Adipose tissue (tissue), 3 donors: ENCODE results near the gene HTR6. TPM values are rescaled to one million over a fixed set of nuclear protein-coding genes. Genes with fewer than 3 reads are reported as not detected.
"Not testable (repeated sequence)": the region's sequence is repeated elsewhere in the genome, so short reads cannot be mapped to it uniquely, and the experiment has no call there.

ENCODE experiments used
- H3K27ac ChIP-seq: one replicate; pipeline ENCODE4 v1.5.1; 2013; ENCODE audit warnings: low read depth, low read length
- WGBS, 3 donors: extraction: QIAGEN DNeasy Blood & Tissue Kit; methylation state at CpG; one replicate each; pipeline ENCODE4 v1.1.7; 2013; 5-methylcytosine and 5-hydroxymethylcytosine counted together
- polyA plus RNA-seq, 3 donors: library from polyadenylated mRNA; stranded (reverse); fragments of 200-250 nt; gene quantifications; one replicate each; pipeline ENCODE4 v1.2.3, GENCODE V29; 2013
- donor health status: healthy with polysubstance abuse.
- donor health status: Bipolar disorder and iron deficiency.
- donor health status: healthy.

HTR6 gene
- polyA plus RNA-seq, 3 donors = not detected

DNA sequence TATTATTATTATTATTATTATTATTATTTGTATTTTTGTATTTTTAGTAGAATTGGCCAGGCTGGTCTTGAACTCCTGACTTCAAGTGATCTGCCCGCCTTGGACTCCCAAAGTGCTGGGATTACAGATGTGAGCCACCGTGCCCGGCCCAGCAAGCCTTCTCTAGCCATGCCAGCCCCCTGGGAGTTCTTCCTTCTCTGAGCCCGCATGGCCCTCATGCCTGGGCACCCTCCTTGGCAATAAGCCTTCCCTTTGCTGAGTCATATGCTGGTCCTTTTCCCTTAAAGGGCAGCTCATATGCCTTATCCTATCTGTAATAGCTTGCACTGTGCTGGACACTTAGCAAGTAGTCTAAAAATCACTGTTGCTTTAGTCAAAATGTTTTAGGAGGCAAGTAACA lies 29.0 kb upstream of the HTR6 start:
- H3K27ac ChIP-seq = no peak overlapping the region
- 84 to 92% (median 85%) methylated on average over 4 of the region's 4 CpGs for WGBS, 3 donors

DNA sequence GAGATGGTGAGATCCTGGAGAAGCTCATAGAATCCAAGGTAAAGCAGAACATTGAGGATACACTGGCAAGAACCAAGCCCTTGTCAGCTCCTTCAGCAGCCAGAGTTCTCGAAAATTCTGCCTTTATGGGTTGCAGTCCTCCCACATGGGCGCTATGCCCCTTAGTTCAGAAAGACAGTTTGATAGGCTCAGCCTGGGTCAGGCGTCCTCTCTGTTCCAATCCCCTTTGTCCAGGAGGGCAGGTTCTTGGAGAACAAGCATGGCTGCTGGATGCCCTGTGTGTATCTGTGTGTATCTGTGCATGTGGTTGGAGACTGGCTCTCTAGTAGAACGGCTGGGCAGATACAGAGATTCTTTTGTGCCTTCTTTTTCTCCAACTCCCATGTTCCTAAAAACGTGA lies 28.6 kb upstream of the HTR6 start:
- 91 to 92% (median 91%) methylated on average over 5 of the region's 5 CpGs for WGBS, 3 donors
- H3K27ac ChIP-seq = no peak overlapping the region

- H3K27ac ChIP-seq = not testable (repeated sequence)
- WGBS, 3 donors = 88 to 96% (median 95%) methylated on average over 9 to 10 of the region's 10 CpGs
Observed at GRCh38 chr1:19636749-19637148, 27.9 kb upstream of the HTR6 start.

DNA sequence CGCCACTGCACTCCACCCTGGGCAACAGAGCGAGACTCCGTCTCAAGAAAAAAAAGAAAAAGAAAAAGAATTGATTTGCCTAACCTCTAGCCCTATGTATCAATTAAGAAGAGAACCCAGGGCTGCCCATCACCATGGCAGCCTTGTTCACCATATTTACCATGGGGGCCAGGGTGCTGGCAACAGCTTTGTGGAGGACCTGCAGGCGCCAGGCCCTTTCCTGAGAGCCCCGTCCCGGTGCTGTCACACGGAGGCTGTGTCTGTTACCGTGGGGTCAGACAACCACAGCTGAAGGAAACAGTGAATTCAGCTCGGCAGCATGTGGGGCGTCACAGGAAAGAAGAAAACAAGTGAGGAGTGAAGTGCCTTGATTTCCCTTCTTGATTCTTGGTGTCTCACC lies 27.1 kb upstream of the HTR6 start:
- 82 to 89% (median 83%) methylated on average over 9 to 10 of the region's 10 CpGs for WGBS, 3 donors
- H3K27ac ChIP-seq = no peak overlapping the region

DNA sequence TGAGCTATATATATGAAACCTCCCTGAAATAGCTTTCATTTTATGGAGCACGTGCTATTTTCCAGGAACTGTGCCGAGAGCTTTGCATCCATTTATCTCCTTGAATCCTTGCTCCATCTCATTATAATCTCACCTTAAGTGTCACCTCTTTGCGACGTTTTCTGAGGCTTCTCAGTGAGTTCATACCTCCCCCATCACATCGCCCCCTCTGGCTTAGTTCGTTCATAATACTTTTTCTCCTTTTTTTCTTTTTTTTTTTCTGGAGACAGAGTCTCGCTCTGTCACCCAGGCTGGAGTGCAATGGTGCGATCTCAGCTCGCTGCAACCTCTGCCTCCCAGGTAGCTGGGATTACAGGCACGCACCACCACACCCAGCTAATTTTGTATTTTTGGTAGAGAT lies 25.4 kb upstream of the HTR6 start:
- H3K27ac ChIP-seq = not testable (repeated sequence)
- 60 to 77% (median 73%) methylated on average over 10 of the region's 10 CpGs for WGBS, 3 donors

GRCh38 chr1:19639999-19640362 lies 24.7 kb upstream of the HTR6 start:
- WGBS, 3 donors = 76 to 96% (median 93%) methylated on average over 3 of the region's 3 CpGs
- no peak overlapping the region for H3K27ac ChIP-seq

GRCh38 chr1:19640363-19641316 lies 24.0 kb upstream of the HTR6 start:
- 33 to 57% (median 53%) methylated on average over 14 of the region's 14 CpGs for WGBS, 3 donors
- no peak overlapping the region for H3K27ac ChIP-seq

GRCh38 chr1:19643121-19643520 lies 21.6 kb upstream of the HTR6 start:
- no peak overlapping the region for H3K27ac ChIP-seq
- 44 to 63% (median 59%) methylated on average over 7 of the region's 7 CpGs for WGBS, 3 donors

DNA sequence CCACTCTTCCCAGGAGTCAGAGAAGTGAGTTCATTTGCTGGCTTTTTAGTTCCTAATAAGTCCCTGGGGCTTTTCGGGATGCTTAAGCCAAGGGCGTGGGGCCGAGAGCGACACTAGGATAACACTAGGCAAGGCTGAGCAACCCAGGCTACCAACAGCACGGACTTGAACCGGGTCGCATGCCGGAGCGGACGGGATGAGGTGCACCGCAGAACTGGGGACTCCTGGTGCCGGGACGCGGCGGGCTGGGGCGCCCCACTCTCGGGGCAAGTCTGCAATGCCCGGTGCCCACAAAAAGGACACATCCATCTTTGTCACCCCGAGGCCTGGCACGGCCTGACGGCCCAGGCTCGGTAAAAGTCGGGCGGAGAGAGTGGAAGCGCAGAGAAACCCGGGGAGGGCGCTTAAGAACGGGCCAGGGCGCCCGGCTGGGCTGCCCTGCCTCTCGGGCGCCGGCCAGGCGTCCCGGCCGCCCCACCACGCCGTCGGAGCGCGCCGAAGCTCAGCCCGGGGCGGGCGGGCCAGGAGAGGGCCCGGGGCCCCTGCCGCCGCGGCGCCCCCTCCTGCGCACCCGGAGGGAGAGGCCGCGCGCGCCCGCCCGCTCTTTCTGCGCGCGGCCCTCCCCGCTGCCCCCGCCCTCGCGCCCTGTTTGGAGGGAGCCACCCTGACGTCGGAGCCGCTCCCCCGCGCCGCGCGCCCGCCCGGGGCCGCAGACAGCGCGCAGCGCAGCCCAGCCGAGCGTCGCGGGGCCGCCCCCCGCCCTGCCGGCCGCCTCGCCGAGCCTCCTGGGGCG lies 20.9 kb upstream of the HTR6 start, which contains the start of gene NBL1:
TSS of gene NBL1 (plus strand) at position 710 of the 793 bp plus-strand sequence. CDS start 10,720 bp downstream, outside the sequence.
- WGBS, 3 donors = 1 to 4% (median 1%) methylated on average over 41 to 88 of the region's 90 CpGs
- peak within 1 kb of the TSS; percentile 70 for H3K27ac ChIP-seq

- H3K27ac ChIP-seq = no peak overlapping the region
- WGBS, 3 donors = 0 to 1% (median 1%) methylated on average over 23 to 51 of the region's 51 CpGs
Observed at GRCh38 chr1:19644395-19644680, 20.3 kb upstream of the HTR6 start.

DNA sequence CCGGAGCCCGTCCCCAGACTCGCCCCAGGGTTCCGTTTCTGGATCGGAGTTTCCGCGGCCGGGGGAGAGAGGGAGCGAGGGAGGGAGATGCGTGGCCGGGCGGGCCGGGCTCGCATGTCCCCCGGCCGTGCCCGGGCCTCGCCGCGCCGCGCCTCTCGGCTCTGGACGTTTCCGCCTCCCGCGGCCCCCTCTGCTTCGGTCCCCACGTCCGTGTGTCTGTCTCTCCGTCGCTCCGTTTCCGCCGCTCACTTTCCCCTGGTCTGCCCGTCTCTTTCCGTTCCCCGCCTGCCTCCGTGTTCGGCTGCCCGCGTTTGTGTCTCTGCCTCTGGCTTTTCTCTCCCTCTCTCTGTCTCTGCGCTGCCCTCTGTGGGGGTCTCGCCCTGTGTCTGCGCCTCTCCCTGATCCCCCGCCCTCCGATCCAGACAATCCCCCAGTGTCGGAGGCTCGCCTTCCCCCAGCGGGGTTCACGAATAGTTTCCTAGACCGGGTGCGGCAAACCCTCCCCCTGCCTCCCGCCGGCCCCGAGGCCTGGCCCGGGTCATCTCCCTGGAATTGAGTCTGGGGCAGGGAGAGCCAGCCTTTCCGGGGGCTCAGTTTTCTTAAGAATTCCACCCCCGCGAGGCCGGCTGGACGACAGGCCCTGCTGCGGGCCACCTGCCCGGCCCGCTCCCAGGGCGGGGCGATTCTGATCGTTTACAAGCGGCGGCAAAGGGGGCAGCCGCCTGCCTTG lies 19.8 kb upstream of the HTR6 start:
- 3 to 12% (median 4%) methylated on average over 42 to 71 of the region's 71 CpGs for WGBS, 3 donors
- H3K27ac ChIP-seq = peak overlapping the region; percentile 70

- 16 to 67% (median 35%) methylated on average over 29 to 30 of the region's 30 CpGs for WGBS, 3 donors
- no peak overlapping the region for H3K27ac ChIP-seq
Observed at GRCh38 chr1:19645411-19646251, 19.0 kb upstream of the HTR6 start.

- peak overlapping the region; percentile 33 for H3K27ac ChIP-seq
- 65 to 95% (median 70%) methylated on average over 9 of the region's 9 CpGs for WGBS, 3 donors
Observed at GRCh38 chr1:19646377-19647319, 18.0 kb upstream of the HTR6 start.

- WGBS, 3 donors = 32 to 62% (median 42%) methylated on average over 15 to 16 of the region's 16 CpGs
- no peak overlapping the region for H3K27ac ChIP-seq
Observed at GRCh38 chr1:19647643-19648042, 17.0 kb upstream of the HTR6 start.

DNA sequence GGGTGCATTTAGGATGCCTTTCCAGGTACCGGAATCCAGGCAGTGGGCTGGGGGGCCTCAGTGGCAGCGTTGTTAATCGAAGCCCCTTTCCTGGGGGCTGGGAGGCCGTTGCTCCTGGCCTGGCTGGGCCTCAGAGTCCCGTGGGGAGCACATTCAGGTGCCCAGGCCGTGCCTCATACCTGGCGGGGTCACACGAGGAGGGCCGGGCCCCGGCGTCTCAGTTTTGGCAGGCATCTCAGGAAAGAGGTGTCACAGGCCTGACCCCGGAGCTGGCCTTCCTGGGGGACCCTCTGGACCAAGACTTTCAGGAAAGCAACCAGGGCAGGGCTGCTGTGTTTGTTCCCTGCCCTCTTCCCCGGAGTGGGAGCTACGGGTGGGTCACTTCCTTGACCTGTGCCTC lies 16.4 kb upstream of the HTR6 start:
- 47 to 64% (median 64%) methylated on average over 14 of the region's 14 CpGs for WGBS, 3 donors
- H3K27ac ChIP-seq = peak overlapping the region; percentile 1

DNA sequence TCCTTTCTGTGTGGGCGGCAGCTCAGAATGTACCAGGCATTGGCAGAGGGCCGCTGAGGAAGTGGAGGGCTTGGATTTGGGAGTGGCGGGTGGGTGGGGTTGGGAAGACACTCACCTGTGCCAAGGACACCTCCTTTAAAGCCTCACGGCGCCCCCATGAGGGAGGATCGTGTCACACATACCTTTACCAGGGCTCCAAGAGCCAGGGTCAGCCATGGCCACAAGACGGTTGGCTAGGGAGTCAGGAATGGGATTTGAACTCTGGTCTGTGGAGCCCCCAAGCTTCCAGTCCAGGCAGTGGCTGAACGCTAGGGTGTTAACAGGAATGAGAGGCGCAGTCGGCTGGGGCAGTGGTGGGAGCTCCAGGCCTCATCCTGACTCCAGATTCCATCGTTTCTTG lies 16.0 kb upstream of the HTR6 start:
- 44 to 61% (median 50%) methylated on average over 11 of the region's 11 CpGs for WGBS, 3 donors
- H3K27ac ChIP-seq = no peak overlapping the region
